ENCODE results near the gene IL18R1.

GRCh38 chr2:102435741-102436140 is 80.1 kb downstream of the IL18R1 start:
- no peak for TF ChIP-seq CTCF (IDR thresholded peaks at IDR 0.05; ENCODE audit: extremely low read depth in 1 of 2, insufficient read depth in 1 of 2, low read depth in 1 of 2, low read length in 2 of 2)
- TF ChIP-seq POLR2A (IDR thresholded peaks at IDR 0.05; ENCODE audit: low read depth, low read length): no peak
- TF ChIP-seq POLR2AphosphoS5 (IDR thresholded peaks at IDR 0.05; ENCODE audit: insufficient read depth, low read depth, low read length): no peak

Measured in endothelial cell of umbilical vein (primary cell).